Embryonic facial prominence (tissue), 1 donor: Measurements from ENCODE around the gene PHTF1.
"Not testable (repeated sequence)": the region's sequence is repeated elsewhere in the genome, so short reads cannot be mapped to it uniquely, and the experiment has no call there.

Experiments used
- DNase-seq: peaks from one replicate; pipeline ENCODE4 v3.0.0-alpha.2; 2016; ENCODE audit errors: extremely low spot score

Gene PHTF1

GRCh38 chr1:113777561-113777960, 18.3 kb upstream of the PHTF1 start:
- DNase-seq = no peak

GRCh38 chr1:113770031-113770430, 10.7 kb upstream of the PHTF1 start:
- DNase-seq = no peak

GRCh38 chr1:113769601-113769970, 10.3 kb upstream of the PHTF1 start:
- no peak for DNase-seq

GRCh38 chr1:113768916-113769600, 9.8 kb upstream of the PHTF1 start:
- no peak for DNase-seq

- no peak for DNase-seq
These were observed 6.3 kb upstream of the PHTF1 start for GRCh38 chr1:113765306-113766230.

GRCh38 chr1:113763661-113764060, 4.4 kb upstream of the PHTF1 start:
- no peak for DNase-seq

GRCh38 chr1:113761937-113762336, 2.7 kb upstream of the PHTF1 start:
- no peak for DNase-seq

- DNase-seq = no peak
These were observed 1.1 kb upstream of the PHTF1 start for GRCh38 chr1:113760102-113761080.

GRCh38 chr1:113758631-113759332, 504 bp downstream of the PHTF1 start:
- no peak for DNase-seq

- no peak for DNase-seq
These were observed 2.8 kb downstream of the PHTF1 start for GRCh38 chr1:113756461-113756860.

GRCh38 chr1:113753333-113753732, 6.0 kb downstream of the PHTF1 start:
- not testable (repeated sequence) for DNase-seq

GRCh38 chr1:113751516-113751915, 7.8 kb downstream of the PHTF1 start:
- no peak for DNase-seq

GRCh38 chr1:113751114-113751513, 8.2 kb downstream of the PHTF1 start:
- no peak for DNase-seq

GRCh38 chr1:113749402-113749801, 9.9 kb downstream of the PHTF1 start:
- DNase-seq = no peak

- DNase-seq = no peak
These were observed 11.9 kb downstream of the PHTF1 start for GRCh38 chr1:113747376-113747775.

GRCh38 chr1:113745425-113745824, 13.9 kb downstream of the PHTF1 start:
- no peak for DNase-seq

GRCh38 chr1:113744114-113744513, 15.2 kb downstream of the PHTF1 start:
- DNase-seq = no peak

- DNase-seq = no peak
These were observed 16.8 kb downstream of the PHTF1 start for GRCh38 chr1:113742515-113742914.

GRCh38 chr1:113734357-113735055, 24.8 kb downstream of the PHTF1 start:
- no peak for DNase-seq

- DNase-seq = no peak
These were observed 26.5 kb downstream of the PHTF1 start for GRCh38 chr1:113732802-113733201.

GRCh38 chr1:113721010-113721409, 38.3 kb downstream of the PHTF1 start:
- no peak for DNase-seq
